ENCODE data around the gene PLEKHG1.

DNA sequence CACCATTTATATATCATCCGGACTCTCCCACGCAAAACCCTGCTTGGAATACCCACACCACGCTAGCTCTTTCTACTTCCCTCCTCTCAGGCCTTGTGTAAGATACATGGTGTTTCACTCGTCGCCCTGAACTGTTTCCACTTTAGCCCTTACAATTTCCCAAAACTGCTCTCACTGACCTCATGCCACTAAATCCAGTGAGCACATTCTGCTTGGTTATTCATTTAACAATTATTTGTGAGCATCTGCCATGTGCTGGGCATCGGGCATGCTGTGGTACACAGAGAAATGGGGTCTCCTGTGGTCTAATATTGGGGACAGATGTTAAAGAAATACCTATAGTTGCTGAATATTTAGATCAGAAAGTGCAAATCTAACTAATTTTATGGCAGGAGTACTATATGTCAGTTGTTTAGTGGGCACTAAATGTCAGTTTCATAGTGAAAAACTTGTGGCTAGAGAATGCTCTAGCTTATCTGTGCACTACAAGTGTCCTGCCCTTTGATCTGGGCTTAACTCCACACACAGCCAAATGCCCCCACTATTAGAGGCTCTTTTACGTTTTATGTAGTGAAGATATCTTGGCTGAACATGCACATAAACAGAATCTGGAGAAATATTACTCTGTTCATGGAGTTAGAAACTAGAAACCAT lies 41.0 kb downstream of the PLEKHG1 start:
- TF ChIP-seq POLR2AphosphoS5 (IDR thresholded peaks at IDR 0.05), result no peak
- TF ChIP-seq POLR2A (IDR thresholded peaks at IDR 0.05), result no peak
- no peak for TF ChIP-seq EP300 (IDR thresholded peaks at IDR 0.05)
